GM13977 (cell line): ENCODE measurements around the gene PDIA4.
A peak's percentile ranks its signal among the peaks of the same experiment; 100 is the strongest.

Source experiments
- DNase-seq: peaks from one replicate; pipeline ENCODE4 v3.0.0; 2012; ENCODE audit warnings: low spot score
- in situ Hi-C: fragments of 300-500 bp; cut with MboI; formaldehyde crosslinking; loops from one replicate; pipeline ENCODE4 v1.12.0; 2022; ENCODE audit warnings: low sequenced_read_pairs, low pct_unique_long_range_greater_than_20kb, mixed read lengths, inconsistent platforms; ENCODE audit not compliant: unreplicated experiment
- TF ChIP-seq, protein P1 (sequence below): IDR thresholded peaks from 2 replicates; pipeline ENCODE4 v1.5.1; 2012; ENCODE audit warnings: mild to moderate bottlenecking, control low read depth; ENCODE audit not compliant: insufficient read depth; ENCODE audit errors: extremely low read depth, missing control alignments

Gene PDIA4

GRCh38 chr7:149005427-149006344 is 22.6 kb downstream of the PDIA4 start:
- TF ChIP-seq, protein P1, sequence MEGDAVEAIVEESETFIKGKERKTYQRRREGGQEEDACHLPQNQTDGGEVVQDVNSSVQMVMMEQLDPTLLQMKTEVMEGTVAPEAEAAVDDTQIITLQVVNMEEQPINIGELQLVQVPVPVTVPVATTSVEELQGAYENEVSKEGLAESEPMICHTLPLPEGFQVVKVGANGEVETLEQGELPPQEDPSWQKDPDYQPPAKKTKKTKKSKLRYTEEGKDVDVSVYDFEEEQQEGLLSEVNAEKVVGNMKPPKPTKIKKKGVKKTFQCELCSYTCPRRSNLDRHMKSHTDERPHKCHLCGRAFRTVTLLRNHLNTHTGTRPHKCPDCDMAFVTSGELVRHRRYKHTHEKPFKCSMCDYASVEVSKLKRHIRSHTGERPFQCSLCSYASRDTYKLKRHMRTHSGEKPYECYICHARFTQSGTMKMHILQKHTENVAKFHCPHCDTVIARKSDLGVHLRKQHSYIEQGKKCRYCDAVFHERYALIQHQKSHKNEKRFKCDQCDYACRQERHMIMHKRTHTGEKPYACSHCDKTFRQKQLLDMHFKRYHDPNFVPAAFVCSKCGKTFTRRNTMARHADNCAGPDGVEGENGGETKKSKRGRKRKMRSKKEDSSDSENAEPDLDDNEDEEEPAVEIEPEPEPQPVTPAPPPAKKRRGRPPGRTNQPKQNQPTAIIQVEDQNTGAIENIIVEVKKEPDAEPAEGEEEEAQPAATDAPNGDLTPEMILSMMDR = peak; percentile 82
- in situ Hi-C loops = no loop called here
- peak; percentile 77 for DNase-seq

GRCh38 chr7:149004405-149005370 is 23.6 kb downstream of the PDIA4 start:
- DNase-seq = no peak
- in situ Hi-C loops = no loop called here
- TF ChIP-seq, protein P1 = no peak

GRCh38 chr7:149003560-149004305 is 24.6 kb downstream of the PDIA4 start:
- no peak for DNase-seq
- in situ Hi-C loops = no loop called here
- TF ChIP-seq, protein P1 = no peak

- in situ Hi-C loops = no loop called here
- DNase-seq = no peak
- TF ChIP-seq, protein P1 = no peak
These were observed 25.3 kb downstream of the PDIA4 start for GRCh38 chr7:149003018-149003417.

- TF ChIP-seq, protein P1 = no peak
- in situ Hi-C loops = no loop called here
- no peak for DNase-seq
These were observed 25.7 kb downstream of the PDIA4 start for GRCh38 chr7:149002604-149003003.
